CD14-positive monocyte (primary cell): ENCODE results near the gene SMTNL2. TPM values are rescaled to one million over a fixed set of nuclear protein-coding genes. Genes with fewer than 3 reads are reported as not detected.

Source experiments
- DNase-seq, 3 donors: peaks; one replicate each; pipeline ENCODE4 v3.0.0-alpha.2; 2011 to 2022
- H2AFZ ChIP-seq: 2 replicates; pipeline ENCODE4 v1.6.0; 2012; ENCODE audit warnings: mild to moderate bottlenecking, low read depth, low read length, inconsistent platforms; ENCODE audit not compliant: insufficient read depth, poor library complexity, severe bottlenecking
- H3K27ac ChIP-seq, 2 donors: 1 replicate in 1 of 2; 2 replicates in 1 of 2; pipeline ENCODE4 v1.5.1; 2012 to 2013; ENCODE audit warnings: low read length in 2 of 2, control low read depth in 1 of 2, inconsistent platforms in 1 of 2, low read depth in 1 of 2, mild to moderate bottlenecking in 1 of 2
- H3K27me3 ChIP-seq, 2 donors: one replicate each; pipeline versions ENCODE4 v1.6.0 to v1.6.1; 2011 to 2013; ENCODE audit warnings: low read length in 2 of 2; ENCODE audit not compliant: control insufficient read depth in 2 of 2, insufficient read depth in 2 of 2
- H3K36me3 ChIP-seq, 2 donors: replicated peaks in 1 of 2; 1 replicate in 1 of 2; 2 replicates in 1 of 2; pipeline versions ENCODE4 v1.5.1 to v1.6.1; 2012 to 2013; ENCODE audit warnings: low read length in 2 of 2, control low read depth in 1 of 2, inconsistent platforms in 1 of 2, mild to moderate bottlenecking in 1 of 2; ENCODE audit not compliant: insufficient read depth in 2 of 2, control insufficient read depth in 1 of 2
- H3K4me1 ChIP-seq, 2 donors: 1 replicate in 1 of 2; 2 replicates in 1 of 2; pipeline versions ENCODE4 v1.5.1 to v1.6.1; 2012 to 2013; ENCODE audit warnings: low read length in 2 of 2, control low read depth in 1 of 2, inconsistent platforms in 1 of 2, mild to moderate bottlenecking in 1 of 2, moderate library complexity in 1 of 2; ENCODE audit not compliant: insufficient read depth in 2 of 2, control insufficient read depth in 1 of 2
- H3K4me2 ChIP-seq: replicated peaks from 2 replicates; pipeline ENCODE3; 2012; ENCODE audit warnings: low read length, moderate library complexity, mild to moderate bottlenecking; ENCODE audit not compliant: poor library complexity, severe bottlenecking; ENCODE audit errors: extremely low read depth
- H3K4me3 ChIP-seq, 3 experiments: fragments of 200-600 bp in 1 of 3; sonication (generic) in 1 of 3; replicated peaks in 1 of 3; 1 replicate in 2 of 3; 2 replicates in 1 of 3; pipeline ENCODE4 v1.5.1; 2011 to 2013; ENCODE audit warnings: low read length in 3 of 3, mild to moderate bottlenecking in 3 of 3, control low read depth in 2 of 3, low read depth in 2 of 3, inconsistent platforms in 1 of 3, moderate library complexity in 1 of 3
- H3K79me2 ChIP-seq: 2 replicates; pipeline ENCODE4 v1.6.0; 2012; ENCODE audit warnings: mild to moderate bottlenecking, control low read depth, inconsistent platforms, low read length, moderate library complexity; ENCODE audit not compliant: insufficient read depth
- H3K9ac ChIP-seq: 2 replicates; pipeline ENCODE4 v1.6.0; 2017; ENCODE audit warnings: low read length, mild to moderate bottlenecking; ENCODE audit not compliant: insufficient read depth, poor library complexity, severe bottlenecking
- H3K9me3 ChIP-seq, 2 donors: replicated peaks in 1 of 2; 1 replicate in 1 of 2; 2 replicates in 1 of 2; pipeline versions ENCODE4 v1.5.1 to v1.6.1; 2012 to 2013; ENCODE audit warnings: low read length in 2 of 2, control low read depth in 1 of 2; ENCODE audit not compliant: control insufficient read depth in 1 of 2, insufficient read depth in 1 of 2
- H4K20me1 ChIP-seq: 2 replicates; pipeline ENCODE4 v1.6.0; 2012; ENCODE audit warnings: mild to moderate bottlenecking, low read length, control low read depth, moderate library complexity; ENCODE audit not compliant: insufficient read depth
- H3K27ac Mint-ChIP-seq, 7 donors: one replicate each; pipeline ENCODE4 v1.8.0; 2020; ENCODE audit warnings: mild to moderate bottlenecking in 7 of 7, mixed read lengths in 7 of 7, moderate library complexity in 6 of 7, inconsistent platforms in 2 of 7
- H3K27me3 Mint-ChIP-seq, 3 donors: one replicate each; pipeline ENCODE4 v1.8.0; 2021 to 2022; ENCODE audit warnings: low read depth in 3 of 3, mild to moderate bottlenecking in 3 of 3, mixed read lengths in 3 of 3, moderate library complexity in 3 of 3, inconsistent platforms in 1 of 3
- H3K36me3 Mint-ChIP-seq, 2 donors: one replicate each; pipeline ENCODE4 v1.8.0; 2020; ENCODE audit warnings: mixed read lengths in 2 of 2, inconsistent platforms in 1 of 2, mild to moderate bottlenecking in 1 of 2
- H3K4me1 Mint-ChIP-seq: one replicate; pipeline ENCODE4 v1.8.0; 2020; ENCODE audit warnings: mild to moderate bottlenecking, mixed read lengths
- H3K4me3 Mint-ChIP-seq, 2 donors: one replicate each; pipeline ENCODE4 v1.8.0; 2020; ENCODE audit warnings: mild to moderate bottlenecking in 2 of 2, mixed read lengths in 2 of 2, moderate library complexity in 1 of 2
- H3K9me3 Mint-ChIP-seq, 7 donors: one replicate each; pipeline ENCODE4 v1.8.0; 2020 to 2022; ENCODE audit warnings: mixed read lengths in 7 of 7, mild to moderate bottlenecking in 6 of 7, moderate library complexity in 6 of 7, inconsistent platforms in 2 of 7
- WGBS: methylation state at CpG from one replicate; pipeline ENCODE4 v1.1.5; 2013; ENCODE audit warnings: missing lambda C conversion rate; ENCODE audit not compliant: insufficient coverage; 5-methylcytosine and 5-hydroxymethylcytosine counted together
- intact Hi-C, 2 donors: fragments of 100-400 bp; cut with micrococcal nuclease; formaldehyde crosslinking; loops; one replicate each; pipeline versions ENCODE4 v1.15.0 to v1.15.1; 2023
- polyA plus RNA-seq, 3 donors: library from polyadenylated mRNA; depleted of rRNA in 1 of 3; unstranded in 2 of 3; stranded (reverse) in 1 of 3; fragments of 300-500 nt in 2 of 3; fragments of >200 nt in 1 of 3; fragmentation: Illumina TruSeq in 2 of 3; gene quantifications; 1 replicate in 2 of 3; 2 replicates in 1 of 3; pipeline ENCODE4 v1.2.3, GENCODE V29; 2012 to 2021
- TF ChIP-seq, protein P1 (sequence below): fragments of 200-600 bp; IDR thresholded peaks from one replicate; pipeline ENCODE4 v1.8.0; 2022; ENCODE audit warnings: antibody characterized with exemption, mild to moderate bottlenecking

SMTNL2 gene
- polyA plus RNA-seq, 3 donors = 0.08 TPM; not detected in 2

DNA sequence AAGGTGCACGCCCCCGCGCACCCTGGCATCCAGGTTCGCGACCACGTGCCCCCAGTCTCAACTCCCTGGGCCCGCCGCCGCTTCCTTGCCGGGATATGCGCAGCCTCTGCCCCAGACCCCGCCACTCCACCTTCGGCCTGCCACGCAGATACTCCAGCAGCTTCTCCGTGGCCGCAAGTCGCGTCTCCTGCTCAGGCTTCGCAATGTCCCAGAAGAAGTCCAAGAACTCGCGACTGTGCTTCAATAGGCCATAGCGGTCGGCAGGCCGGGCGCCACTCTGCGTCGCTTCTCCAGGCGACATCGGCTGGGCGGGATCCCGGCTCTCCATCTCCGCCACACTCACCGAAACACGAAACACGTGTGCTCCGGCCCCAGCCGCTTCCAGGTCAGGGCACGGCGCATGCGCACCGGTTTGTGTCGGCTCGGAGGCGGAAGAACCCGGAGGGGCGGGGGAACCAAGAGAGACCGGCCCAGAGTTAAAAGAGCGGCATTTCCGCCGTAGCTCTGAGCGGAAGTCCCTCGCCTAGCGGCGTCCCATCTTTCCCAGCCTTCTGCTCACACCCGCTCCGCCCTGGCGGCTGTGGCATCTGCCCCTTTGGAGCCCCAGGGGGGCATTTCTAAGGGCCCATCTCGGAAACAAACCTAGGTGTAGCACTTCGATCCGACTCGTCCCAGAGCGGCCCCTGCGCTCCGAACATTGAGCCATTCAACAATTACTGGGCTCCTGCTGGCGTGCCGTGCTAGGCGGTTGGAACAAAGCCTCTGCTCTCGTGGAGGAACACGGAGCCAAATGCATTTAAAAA, 29.1 kb upstream of the SMTNL2 start, which contains the start of gene MYBBP1A:
Gene MYBBP1A (minus strand): TSS at position 388 of the 803 bp plus-strand sequence. CDS start 60 bp downstream, at position 328.
- H3K27ac Mint-ChIP-seq = peak within 1 kb of the TSS; percentile 86 to 96 (median 95)
- Histone ChIP-seq H3K79me2 (peaks cover 17% of the 10 kb centered on the region), H3K9me3 (no peaks in the 10 kb centered on the region), H3K27me3 (no peaks in the 10 kb centered on the region), H2AFZ (peak within 1 kb of the TSS; percentile 91), H3K36me3 (peaks cover 28 to 34% of the 10 kb centered on the region in 2 donors), H3K4me1 (peaks cover 19 to 26% of the 10 kb centered on the region in 2 donors), H4K20me1 (no peaks in the 10 kb centered on the region), H3K9ac (peak within 1 kb of the TSS; percentile 70), H3K27ac (peak within 1 kb of the TSS; percentile 62 to 80), H3K4me2 (peak within 1 kb of the TSS; percentile 96), H3K4me3 (peak within 1 kb of the TSS; percentile 70 to 89 (median 87))
- under 1% methylated on average over 69 of the region's 69 CpGs for WGBS
- peak; percentile 94 to 96 (median 95) for DNase-seq
- TF ChIP-seq, protein P1, sequence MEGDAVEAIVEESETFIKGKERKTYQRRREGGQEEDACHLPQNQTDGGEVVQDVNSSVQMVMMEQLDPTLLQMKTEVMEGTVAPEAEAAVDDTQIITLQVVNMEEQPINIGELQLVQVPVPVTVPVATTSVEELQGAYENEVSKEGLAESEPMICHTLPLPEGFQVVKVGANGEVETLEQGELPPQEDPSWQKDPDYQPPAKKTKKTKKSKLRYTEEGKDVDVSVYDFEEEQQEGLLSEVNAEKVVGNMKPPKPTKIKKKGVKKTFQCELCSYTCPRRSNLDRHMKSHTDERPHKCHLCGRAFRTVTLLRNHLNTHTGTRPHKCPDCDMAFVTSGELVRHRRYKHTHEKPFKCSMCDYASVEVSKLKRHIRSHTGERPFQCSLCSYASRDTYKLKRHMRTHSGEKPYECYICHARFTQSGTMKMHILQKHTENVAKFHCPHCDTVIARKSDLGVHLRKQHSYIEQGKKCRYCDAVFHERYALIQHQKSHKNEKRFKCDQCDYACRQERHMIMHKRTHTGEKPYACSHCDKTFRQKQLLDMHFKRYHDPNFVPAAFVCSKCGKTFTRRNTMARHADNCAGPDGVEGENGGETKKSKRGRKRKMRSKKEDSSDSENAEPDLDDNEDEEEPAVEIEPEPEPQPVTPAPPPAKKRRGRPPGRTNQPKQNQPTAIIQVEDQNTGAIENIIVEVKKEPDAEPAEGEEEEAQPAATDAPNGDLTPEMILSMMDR = peak; percentile 14
- peaks cover 21% of the 10 kb centered on the region for H3K4me1 Mint-ChIP-seq
- peaks cover 27 to 34% of the 10 kb centered on the region in 2 donors for H3K36me3 Mint-ChIP-seq
- intact Hi-C loops = loop anchor here in 1 of 2 donors (5.0 kb wide), 1 partner anchor 188 kb away; the partner anchor contains the start of gene UBE2G1
- H3K27me3 Mint-ChIP-seq = peaks cover 0 to 2% (median 1%) of the 10 kb centered on the region in 3 donors
- no peaks in the 10 kb centered on the region for H3K9me3 Mint-ChIP-seq
- H3K4me3 Mint-ChIP-seq = peak within 1 kb of the TSS; percentile 91 to 97

DNA sequence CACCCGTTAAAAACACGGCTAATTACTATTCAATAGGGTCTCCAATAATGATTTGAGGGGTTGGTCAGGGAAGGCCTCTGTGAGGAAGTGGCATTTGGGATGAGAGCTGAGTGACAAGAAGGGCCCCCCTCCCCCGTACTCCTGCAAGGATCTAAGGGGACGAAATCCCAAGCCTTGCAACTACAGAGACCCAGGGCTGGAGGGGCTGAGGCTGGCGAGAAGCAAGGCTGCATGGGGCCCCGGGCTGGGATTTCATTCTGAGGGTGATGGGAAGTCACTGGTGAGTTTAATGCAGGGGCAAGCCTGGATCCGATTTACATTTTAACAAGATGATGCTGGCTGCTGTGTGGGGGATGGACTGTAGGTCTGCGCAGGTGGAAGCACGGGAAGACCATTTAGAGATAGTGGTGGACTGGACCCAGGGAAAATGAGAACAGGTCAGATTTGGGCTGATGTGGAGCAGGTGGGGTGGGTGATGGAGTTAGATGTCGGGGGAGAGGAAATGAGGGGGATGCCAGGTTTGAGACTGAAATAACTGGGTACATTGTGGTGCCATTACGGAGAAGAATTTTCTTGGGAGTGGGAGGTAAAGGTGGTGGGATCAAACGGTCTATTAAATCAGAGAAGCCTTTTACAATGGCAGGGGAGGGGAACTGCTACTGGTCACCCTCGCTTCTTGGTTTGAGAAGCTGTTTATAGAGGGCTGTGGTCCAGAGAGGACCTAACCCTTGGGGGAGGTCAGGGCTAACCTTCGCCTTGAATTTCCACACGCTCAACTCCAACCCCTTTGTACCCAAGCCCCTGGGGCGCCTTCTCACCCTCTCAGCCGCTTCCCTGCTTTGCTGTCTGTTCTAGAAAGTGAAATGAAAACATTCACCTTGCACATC, 28.2 kb upstream of the SMTNL2 start:
- TF ChIP-seq, protein P1 = no peak
- Histone ChIP-seq H3K9me3 (no peaks in the 10 kb centered on the region), H3K4me2 (peak overlapping the region; percentile 96), H3K27me3 (no peaks in the 10 kb centered on the region), H3K9ac (peak overlapping the region; percentile 70), H3K27ac (peak overlapping the region; percentile 62 to 80), H3K4me1 (peaks cover 19 to 26% of the 10 kb centered on the region in 2 donors), H3K79me2 (peaks cover 17% of the 10 kb centered on the region), H4K20me1 (no peaks in the 10 kb centered on the region), H3K36me3 (peaks cover 19 to 25% of the 10 kb centered on the region in 2 donors), H3K4me3 (peak overlapping the region; percentile 70 to 89 (median 87)), H2AFZ (peak overlapping the region; percentile 91)
- Mint-ChIP-seq H3K9me3 (no peaks in the 10 kb centered on the region), H3K36me3 (peaks cover 18 to 25% of the 10 kb centered on the region in 2 donors), H3K27me3 (peaks cover 0 to 2% (median 1%) of the 10 kb centered on the region in 3 donors), H3K4me3 (peak overlapping the region; percentile 91 to 97), H3K27ac (peak overlapping the region; percentile 86 to 96 (median 95)), H3K4me1 (peaks cover 21% of the 10 kb centered on the region)
- intact Hi-C loops = no loop called here
- WGBS = 80% methylated on average over 10 of the region's 17 CpGs
- no peak for DNase-seq
